HG03571 (cell line): ENCODE measurements around the gene ISYNA1.
"Not testable (repeated sequence)": the region's sequence is repeated elsewhere in the genome, so short reads cannot be mapped to it uniquely, and the experiment has no call there.

Source experiments
- ATAC-seq: cut with Tn5 transposase; IDR thresholded peaks from one replicate; pipeline ENCODE4 v1.9.1; 2021; ENCODE audit not compliant: unreplicated experiment

ISYNA1 gene

GRCh38 chr19:18421371-18421959, 16.5 kb downstream of the ISYNA1 start:
- ATAC-seq: no peak

GRCh38 chr19:18420930-18421329, 17.0 kb downstream of the ISYNA1 start:
- no peak for ATAC-seq

GRCh38 chr19:18419699-18420460, 18.1 kb downstream of the ISYNA1 start:
- no peak for ATAC-seq

GRCh38 chr19:18419195-18419698, 18.7 kb downstream of the ISYNA1 start, which contains the start of gene SSBP4:
SSBP4 (plus strand) TSS chr19:18419398; CDS start chr19:18419649, 251 bp downstream.
- ATAC-seq: peak; percentile 31

GRCh38 chr19:18418483-18419194, 19.3 kb downstream of the ISYNA1 start:
- ATAC-seq: no peak

GRCh38 chr19:18418029-18418482, 19.9 kb downstream of the ISYNA1 start:
- no peak for ATAC-seq

GRCh38 chr19:18417250-18418028, 20.5 kb downstream of the ISYNA1 start:
- ATAC-seq: no peak

GRCh38 chr19:18416778-18417249, 21.1 kb downstream of the ISYNA1 start:
- no peak for ATAC-seq

- ATAC-seq: no peak
Measured at GRCh38 chr19:18415178-18415867, 22.6 kb downstream of the ISYNA1 start.

- no peak for ATAC-seq
Measured at GRCh38 chr19:18414504-18415177, 23.3 kb downstream of the ISYNA1 start.

GRCh38 chr19:18412610-18413239, 25.2 kb downstream of the ISYNA1 start:
- ATAC-seq: no peak

GRCh38 chr19:18408053-18408476, 29.9 kb downstream of the ISYNA1 start:
- ATAC-seq: peak; percentile 70

GRCh38 chr19:18406749-18407148, 31.2 kb downstream of the ISYNA1 start:
- no peak for ATAC-seq

- ATAC-seq: not testable (repeated sequence)
Measured at GRCh38 chr19:18405754-18406153, 32.2 kb downstream of the ISYNA1 start.

- ATAC-seq: not testable (repeated sequence)
Measured at GRCh38 chr19:18402455-18403248, 35.3 kb downstream of the ISYNA1 start.

- ATAC-seq: no peak
Measured at GRCh38 chr19:18401580-18402112, 36.3 kb downstream of the ISYNA1 start.

- ATAC-seq: no peak
Measured at GRCh38 chr19:18399008-18399407, 38.9 kb downstream of the ISYNA1 start.
